T-helper 2 cell (primary cell): ENCODE results near the gene B3GLCT.
A peak's percentile ranks its signal among the peaks of the same experiment; 100 is the strongest.

Experiments
- DNase-seq, 5 experiments: peaks; one replicate each; pipeline versions ENCODE4 v3.0.0 to v3.0.0-alpha.2; 2012 to 2022

The B3GLCT gene

DNA sequence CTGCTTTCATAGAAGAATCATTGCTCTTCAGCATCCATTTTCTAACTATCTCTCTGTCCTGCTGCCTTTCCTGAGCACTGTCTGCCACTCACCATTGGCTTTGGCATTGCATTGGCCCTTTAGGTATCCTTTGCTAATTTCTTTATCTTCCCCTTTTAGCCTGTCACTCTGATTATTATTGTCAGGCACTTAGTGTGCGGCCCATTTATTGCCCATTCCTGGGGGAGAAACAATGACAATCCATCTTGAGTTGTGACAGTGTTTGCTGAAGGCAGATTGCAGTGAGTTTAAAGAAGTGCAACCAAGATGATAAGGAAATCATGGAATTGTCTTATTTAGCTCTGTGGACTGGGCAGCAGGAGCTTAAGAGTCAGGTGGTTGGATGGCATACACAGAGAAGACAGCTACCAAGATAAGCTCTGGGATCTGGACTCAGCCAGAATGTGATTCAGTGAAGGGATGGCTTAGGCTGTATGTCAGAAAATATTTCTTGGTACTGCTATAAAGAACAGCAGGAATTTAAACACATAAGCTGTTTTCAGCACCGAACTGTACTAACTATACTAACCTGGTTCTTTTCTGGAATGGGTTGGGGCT, 25.3 kb downstream of the B3GLCT start:
- DNase-seq = no peak

DNA sequence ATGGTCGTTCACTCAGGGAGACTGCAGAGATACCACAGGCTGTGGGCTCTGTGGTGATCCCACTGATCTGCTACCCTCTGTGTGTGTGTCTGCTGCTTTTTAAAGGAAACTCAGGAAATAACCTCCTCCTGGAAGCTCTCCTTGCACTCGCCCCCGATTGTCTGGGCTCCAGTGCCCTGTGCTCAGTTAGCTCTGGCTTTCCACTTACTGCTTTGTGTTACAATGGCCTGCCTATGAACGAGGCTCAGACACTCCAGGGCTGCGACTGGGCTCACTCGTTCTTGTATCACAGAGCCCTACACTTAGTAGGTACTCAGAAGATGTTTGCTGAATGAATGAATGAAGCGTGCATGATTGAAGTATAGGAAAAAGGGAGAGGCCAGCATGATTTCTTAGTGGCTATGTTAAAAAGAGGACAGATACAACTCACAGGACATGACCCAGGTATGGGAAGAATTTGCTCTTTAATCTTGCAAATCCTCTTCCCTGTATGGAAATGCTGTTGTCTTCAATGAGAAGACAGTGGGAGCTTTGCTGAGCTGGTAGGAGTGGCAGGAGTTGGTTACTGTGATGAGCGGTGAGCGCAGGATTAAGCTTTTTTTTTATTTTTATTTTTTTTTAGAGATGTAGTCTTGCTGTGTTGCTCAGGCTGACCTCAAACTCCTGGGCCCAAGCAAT, 26.4 kb downstream of the B3GLCT start:
- DNase-seq = no peak

DNA sequence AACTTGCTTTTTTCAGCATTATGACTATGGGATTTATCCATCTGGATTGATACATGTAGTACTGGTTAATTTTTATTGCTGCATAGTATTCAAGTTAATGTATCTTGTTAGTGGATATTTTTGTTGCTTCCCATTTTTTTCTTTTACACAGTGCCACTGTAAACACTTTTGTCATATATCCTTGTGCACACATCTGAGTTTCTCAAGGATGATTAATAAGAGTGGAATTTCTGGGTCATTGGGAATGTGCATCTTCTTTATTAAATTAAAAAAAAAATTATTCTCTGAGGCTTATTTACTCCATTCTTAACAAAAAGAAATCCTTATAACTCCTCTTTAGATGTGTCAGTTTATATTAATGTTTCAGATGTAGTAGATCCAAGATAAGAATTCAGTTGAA, 27.3 kb downstream of the B3GLCT start:
- DNase-seq = no peak

DNA sequence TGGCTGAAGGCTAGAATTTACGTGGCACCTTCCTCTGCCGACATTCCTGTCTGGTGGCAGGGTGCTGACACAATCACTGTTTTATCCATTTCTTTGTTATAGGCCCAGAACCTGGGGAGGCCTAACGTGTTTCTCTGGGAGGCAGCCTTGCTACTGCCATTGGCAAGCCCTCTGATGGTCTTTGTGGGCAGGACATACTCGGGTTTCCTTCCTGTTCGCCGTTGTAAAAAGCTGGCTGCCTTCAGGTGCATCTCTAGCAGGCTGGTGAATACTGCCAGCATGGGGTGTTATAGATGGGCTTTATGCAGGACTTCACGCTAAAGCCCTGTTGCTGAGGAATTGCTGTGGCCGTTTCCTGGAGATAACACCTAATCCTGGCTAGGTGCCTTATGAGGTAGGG, 28.1 kb downstream of the B3GLCT start:
- DNase-seq = peak in 1 of 5 experiments; percentile 26

DNA sequence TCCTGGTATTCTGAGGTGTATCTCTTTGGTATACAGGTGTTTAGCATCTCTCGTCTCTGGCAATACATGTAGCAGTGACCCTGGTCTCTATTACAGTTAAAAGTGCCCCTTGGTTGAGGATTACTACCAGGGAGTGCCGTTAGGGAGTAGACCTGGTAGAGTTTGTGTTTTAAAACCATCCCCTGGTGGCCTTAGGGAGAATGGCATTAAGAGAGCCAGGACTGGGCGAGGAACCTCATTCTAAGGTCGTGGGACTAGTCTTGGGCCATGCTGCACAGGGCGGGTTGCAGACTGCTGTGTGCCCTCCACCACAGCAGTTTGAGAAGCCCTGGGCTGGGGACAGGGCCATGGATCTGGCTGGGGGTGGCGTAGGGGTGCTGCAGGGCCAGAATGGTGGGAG, 35.0 kb downstream of the B3GLCT start:
- peak in 1 of 5 experiments; percentile 11 for DNase-seq

DNA sequence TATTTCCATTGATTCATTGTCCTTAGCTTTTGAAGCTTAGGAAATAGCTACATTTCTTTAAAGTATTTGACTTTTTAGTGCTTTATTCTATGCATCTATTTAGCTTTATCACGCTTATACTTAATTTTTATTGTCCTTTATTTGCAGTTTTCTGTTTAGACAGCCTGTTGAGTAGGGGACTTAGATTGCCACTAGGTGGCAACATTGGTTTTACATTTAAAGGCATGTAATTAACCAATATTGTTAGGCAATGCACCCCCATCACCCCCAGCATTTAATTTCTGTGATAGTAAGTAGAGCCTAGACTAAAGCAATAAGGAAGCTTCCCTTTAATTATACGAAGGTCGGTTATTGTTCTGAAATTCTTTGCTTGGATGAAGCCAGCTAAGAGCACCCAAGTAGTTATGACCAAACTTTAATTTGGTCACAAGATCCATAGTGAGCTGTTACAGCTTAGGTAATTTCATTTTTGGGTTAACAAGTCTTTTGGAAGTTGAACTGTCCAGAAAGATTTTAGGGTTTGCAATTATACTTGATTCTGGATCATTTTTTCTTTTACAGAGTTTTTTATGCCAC, 36.5 kb downstream of the B3GLCT start:
- DNase-seq = peak in 1 of 5 experiments; percentile 64

DNA sequence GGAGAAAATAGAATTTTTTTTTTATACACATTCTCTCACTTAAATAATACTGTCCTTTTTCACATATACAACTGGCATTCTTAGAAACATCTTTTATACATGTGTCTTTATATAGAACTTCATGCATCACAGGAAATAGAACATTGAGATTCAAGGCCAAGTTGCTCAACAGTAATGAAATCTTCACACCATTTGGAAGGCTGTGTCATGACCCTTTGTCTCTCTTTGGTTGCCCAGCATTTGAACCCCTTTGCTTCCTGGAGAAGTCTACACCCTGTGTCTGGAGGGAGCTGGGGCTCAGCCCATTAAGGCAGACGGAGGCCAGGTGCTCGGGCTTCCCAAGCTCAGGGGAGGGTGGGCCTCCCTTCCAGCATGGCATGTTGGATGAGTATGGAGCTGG, 41.1 kb downstream of the B3GLCT start:
- DNase-seq = no peak

DNA sequence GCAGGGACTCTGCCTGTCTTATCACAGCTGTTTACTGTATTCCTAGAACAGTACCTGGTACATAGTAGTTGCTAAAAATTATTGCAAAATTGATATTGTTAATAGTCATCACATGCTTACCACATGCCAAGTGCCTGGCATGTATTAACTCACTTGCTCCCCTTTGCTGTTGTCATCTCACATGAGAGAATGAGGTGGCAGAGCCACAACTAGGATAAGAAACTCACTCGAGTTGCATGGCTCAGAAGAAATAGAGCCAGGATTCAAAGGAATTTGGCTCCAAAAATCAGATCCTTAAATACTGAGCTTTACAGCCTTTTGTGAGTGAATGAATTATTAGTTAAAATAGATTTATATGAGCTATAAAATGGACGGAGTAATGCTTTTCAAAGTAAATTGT, 42.6 kb downstream of the B3GLCT start:
- DNase-seq = no peak

DNA sequence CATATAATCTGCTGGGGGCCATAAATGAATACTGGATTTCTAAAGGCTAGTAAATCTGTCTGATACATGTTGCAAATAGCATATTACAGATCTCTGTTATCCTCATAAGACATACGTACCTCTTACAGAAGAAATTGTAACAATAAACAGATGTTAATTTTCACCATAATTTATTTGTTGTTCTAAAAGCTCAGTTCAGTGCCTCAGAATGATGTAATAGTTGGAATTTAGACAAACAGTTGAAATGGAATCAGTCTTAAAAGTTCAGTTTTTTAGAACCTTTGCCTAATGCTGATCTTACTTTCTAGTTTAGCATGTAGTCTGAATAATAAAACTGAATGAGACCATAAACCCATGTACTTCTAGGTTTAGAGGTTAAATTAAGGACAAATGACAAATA, 43.1 kb downstream of the B3GLCT start:
- no peak for DNase-seq

DNA sequence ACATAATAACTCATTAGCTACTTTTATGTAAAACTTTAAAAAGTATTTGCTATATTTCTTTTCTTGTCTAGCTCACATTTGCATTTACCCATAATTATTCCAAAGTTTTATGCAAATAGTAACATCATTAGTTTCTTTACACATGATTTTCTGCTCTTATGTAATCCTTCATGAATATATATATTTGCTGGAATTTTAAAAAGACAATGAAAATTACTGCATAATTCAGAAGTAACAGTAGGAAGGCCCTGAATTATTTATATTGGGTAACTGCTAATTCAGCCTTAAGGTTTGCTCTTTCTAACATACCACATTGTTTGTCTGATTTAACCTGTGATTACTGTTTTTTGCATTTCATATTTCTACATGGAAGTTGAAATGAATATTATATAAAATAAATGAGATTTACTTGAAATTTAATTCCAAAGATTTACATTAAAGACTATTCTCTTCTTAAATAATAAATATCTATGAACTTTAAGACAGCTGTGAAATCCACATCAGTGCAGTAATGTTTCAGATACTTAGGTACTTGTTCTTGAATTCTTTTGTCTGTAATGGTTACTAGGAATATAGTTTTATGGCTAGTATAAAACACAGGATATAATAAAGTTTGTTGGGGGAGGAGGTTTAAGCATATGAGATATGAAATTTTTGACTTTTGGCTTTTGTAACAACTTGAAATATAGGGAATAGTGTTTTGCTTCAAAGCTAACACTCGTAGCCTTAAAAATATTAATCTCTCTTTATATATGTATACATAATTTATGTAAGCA, 46.0 kb downstream of the B3GLCT start:
- no peak for DNase-seq

DNA sequence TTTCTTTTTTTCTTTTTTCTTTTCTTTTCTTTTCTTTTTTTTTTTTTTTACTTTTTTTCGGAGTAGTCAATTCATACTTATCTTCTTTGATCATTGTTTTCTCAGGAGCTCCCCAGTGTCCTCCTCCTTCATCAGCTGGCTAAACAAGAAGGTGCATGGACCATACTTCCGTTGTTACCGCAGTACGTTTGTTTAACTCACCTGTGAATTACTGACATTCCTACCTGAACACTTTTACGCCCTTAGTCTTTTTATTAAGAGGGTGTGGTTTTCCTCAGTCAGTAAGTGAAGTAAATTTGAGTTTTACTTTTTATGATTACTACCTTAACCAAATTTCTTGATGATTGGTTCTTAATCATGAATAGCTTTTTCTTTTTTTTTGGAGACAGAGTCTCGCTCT, 47.1 kb downstream of the B3GLCT start:
- DNase-seq = no peak

DNA sequence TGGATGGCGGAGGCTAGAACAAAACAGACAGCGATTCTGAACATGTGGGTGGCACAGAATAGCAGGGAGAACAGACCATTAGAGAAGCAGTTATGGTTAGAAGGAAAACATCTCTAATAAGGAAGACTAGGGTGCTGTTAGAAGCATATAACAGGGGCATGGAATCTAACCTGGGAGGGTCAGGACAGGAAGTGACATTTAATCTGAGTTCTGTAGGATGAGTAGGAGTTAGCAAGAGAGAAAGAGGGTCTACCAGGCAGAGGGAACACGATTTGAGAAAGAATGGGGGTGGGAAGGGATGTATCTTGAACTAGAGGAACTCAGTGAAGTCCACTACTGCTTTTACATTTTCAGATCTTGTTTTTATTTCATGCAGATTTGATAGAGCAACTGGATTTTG, 48.6 kb downstream of the B3GLCT start:
- DNase-seq = no peak

DNA sequence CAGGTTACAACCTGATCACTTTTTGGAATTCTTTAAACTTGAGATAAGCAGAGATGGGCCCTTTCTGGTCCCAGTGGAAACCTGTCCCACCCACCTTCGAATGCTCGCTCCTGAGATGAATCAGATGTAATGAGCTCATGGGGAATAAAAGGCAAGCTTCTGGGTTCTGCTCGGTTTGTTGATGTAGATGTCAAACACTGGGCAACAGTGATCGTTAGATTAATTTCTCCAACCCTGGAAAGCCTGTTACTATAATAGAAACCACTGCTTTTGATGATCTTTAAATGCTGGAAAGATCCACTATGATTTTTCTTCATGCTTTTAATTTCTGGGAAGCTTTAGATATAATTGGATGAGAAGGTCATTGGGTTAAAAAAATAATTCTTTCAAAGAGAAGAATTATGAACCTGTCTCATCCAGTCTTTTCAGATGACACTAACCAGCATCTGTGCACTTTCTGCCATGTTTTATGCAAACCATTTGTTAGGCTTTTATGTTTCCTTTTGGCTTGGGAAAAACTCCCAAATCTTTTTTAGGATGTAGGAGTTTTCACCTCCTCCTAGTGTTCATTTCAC, 49.3 kb downstream of the B3GLCT start:
- DNase-seq = no peak

DNA sequence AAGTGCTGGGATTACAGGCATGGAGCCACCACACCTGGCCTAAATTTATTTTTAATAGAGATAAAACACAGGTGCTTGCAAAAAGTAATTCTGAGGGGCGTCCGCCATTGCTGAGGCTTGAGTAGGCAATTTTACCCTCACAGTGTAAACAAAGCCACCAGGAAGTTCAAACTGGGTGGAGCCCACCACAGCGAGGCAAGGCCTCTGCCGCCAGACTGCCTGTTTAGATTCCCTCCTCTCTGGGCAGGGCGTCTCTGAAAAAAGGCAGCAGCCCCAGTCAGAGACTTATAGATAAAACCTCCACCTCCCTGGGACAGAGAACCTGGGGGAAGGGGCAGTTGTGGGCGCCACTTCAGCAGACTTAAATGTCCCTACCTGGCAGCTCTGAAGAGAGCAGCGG, 50.7 kb downstream of the B3GLCT start:
- DNase-seq = peak in 1 of 5 experiments; percentile 6

DNA sequence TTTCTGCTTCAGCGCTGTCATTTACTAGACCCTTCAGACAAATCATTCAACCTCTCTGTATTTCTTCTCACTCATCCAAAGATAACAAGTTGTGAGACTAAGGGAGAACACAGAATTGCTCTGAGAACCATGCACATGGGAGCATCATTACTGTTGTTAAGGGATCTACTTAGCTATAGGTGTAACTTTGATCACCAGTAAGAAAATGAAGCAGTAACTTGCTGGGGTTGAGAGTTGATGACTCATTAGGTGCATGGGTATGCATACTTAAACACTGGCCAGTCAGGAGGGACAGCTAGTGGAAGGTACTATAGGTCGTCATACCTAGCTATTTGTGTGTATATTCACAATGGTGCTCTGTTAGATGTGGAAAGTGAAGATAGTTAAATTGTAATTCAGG, 61.5 kb downstream of the B3GLCT start:
- no peak for DNase-seq

DNA sequence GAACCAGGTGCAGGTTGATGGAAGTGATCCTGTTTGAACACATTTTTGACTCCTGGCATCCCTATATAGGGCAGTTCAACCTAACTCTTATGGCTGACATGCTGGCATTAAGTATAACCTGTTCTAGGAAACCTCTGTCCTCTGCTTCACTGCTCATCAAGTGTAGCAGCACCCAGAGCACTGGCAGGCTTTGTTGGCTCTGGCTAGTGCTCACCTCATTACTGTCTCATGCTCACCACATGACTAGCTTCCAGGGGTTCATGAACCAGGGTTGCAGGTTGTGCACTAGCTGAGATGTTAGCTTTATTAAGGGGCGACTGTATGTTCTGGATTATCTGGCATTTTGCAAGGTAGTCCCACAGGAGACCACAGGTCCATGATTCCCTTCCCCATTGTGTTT, 63.6 kb downstream of the B3GLCT start:
- DNase-seq = no peak

DNA sequence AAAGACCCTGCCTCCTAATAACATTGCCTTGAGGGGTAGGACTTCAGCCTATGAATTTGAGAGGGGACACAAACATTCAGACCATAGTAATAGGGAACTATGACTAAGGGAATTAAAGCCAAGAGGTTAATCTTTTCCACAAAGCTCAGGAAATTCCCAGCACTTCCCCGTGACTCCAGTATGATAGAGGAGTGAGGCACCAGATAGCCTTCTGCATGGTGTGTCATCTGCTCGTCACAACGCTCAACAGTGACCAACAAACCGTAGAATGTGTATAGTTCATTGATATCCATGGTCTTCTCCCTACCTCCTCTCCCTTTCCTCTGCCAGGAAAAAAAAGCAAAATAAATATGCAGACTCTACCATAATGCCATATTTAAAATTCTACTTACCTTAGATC, 64.4 kb downstream of the B3GLCT start:
- no peak for DNase-seq

DNA sequence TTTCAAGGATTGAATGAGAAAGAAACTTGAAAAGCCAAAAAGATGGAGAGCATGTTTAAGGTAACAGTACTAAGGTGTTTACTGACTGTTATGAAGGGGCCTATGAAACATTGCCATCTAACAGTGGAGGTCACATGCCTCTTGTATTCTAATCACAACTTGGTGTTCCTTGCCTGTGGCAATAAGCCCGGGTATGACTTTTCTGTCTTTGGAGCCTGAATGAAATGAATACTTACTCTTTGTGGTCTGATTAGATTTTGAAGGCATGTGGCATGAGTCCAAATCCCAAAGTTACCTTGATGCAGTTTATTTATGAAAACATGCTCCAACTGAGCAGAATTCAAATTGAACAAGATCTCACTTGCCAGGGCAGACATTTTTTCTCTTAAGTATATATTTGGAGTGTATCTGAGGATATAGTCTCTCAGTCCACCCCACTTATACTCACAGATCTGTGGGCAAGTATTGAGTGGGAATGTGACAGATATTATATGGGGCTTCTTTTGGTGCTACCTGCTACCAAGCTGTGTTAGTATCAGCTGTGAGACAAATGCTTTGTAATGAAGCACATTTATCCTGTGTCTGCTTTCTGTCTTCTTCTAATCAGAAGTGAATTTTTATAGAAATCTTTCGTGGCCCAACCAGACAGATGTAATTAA, 67.5 kb downstream of the B3GLCT start:
- DNase-seq = no peak

DNA sequence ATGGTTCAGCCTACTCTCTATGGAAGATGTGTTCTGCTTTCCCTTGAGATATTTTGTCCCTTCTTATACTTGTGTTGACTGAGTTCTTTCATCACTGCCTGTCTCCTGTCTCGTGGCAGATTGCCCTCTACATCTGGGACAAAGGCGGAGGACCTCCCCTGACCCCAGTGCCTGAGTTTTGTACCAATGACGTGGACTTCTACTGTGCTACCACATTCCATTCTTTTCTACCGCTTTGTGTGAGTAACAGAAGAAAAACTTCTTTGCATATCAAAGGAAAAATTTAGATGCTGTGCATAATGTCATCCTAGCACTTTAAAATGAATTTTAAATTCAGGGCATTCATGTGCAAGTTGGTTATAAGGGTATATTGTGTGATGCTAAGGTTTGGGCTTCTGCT, 74.6 kb downstream of the B3GLCT start:
- DNase-seq = no peak

DNA sequence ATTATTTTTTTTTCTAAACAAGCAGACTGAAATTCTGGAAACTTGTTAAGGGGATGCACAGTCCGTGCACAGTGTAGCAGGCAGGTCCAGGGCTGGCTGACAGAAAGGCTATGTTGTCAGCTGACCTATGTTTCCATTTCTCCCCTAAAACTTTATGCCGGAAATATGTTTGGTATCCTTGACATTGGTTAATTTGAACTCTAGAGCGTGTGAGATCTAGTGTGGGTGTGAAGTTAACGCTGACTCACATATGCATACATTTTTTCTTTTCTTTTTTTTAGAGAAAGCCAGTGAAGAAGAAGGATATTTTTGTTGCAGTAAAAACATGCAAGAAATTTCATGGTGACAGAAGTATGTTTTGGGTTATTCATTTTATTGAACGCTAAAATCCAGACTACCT, 76.6 kb downstream of the B3GLCT start:
- DNase-seq = no peak

DNA sequence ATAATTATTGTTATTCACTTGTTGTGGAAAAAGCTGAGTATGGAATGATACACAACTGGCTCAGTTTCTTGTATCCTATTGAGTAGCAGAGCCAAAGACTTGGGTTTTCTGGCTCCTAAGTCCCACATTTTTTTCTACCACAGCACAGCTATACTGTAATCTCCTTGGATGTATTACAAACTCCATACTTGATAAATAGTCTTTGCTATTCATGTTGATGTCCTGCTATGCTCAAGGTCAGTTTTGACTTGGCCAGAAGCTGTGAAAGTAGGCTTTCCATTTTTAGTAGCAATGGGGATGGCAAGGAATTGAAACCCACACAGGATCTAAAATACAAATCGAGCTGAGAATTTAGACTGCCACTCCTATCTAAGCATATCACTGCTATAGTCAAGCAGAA, 79.1 kb downstream of the B3GLCT start:
- no peak for DNase-seq

DNA sequence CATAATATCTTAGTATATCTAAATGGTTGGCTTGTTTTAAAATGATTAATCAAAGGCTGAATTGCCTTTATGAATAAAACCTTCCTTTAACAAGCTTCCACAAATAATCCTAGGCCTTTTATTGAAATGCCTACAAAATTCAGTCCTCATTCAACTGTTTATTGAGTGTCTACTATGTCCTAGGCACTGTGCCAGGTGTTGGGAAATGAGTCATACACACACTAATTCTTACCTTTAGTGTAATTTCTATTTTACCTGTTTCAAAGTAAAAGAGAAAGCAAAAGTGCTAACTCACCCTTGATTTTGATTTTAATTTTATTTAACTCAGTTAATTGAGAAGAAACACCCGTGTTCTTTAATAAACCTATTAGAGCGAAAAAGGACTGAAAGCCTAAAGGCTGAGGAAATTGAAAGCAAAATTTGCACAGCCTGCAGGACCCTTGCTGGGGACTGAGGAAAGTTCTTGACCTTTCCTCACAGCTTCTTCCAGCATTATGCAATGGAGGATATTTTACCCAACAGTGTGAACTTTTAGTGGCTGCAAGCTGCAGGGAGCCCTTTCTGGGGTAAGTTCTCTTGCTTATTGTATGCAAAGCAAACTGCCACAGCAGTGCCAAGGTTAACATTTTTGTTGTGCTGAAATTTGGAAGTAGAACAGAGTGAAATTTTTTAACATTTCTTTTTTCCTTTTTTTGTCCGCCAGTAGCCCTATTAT, 83.1 kb downstream of the B3GLCT start:
- peak in 1 of 5 experiments; percentile 7 for DNase-seq
